ENCODE results near the gene BRAP. TPM values are rescaled to one million over a fixed set of nuclear protein-coding genes. Genes with fewer than 3 reads are reported as not detected.

The BRAP gene
- total and polyA plus RNA-seq, 10 donors = 6.4 to 19.6 (median 16.5) TPM

DNA sequence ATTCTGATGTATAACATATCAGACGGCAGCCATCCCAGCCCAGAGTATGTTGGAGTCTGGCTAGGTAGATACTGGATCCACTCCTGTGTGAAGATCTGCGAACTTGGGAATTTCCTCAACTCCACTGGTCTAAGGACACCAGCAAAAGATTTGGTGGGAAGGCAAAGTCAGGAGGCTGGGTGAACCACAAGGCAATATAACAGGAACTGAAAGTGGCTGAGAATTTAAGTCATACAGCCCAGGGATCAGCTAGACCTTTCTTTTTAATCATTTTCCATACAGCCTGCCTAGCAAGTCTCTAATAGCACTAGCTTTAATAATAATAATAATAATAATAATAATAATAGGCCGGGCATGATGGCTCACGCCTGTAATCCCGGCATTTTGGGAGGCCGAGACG, 34.8 kb downstream of the BRAP start:
- peaks cover 0 to 6% (median 0%) of the 10 kb centered on the region in 6 donors for H3K4me1 ChIP-seq
- DNase-seq = no peak
- TF ChIP-seq POLR2AphosphoS5 (IDR thresholded peaks at IDR 0.05) (no peak), POLR2A (IDR thresholded peaks at IDR 0.05) (no peak), CTCF (IDR thresholded peaks at IDR 0.05 in 8 of 11, conservative IDR thresholded peaks at IDR 0.05 in 3 of 11) (no peak)
- no peak overlapping the region for H3K4me3 ChIP-seq
- no peaks in the 10 kb centered on the region for H3K27me3 ChIP-seq (replicated peaks in 1 of 7)
- no peaks in the 10 kb centered on the region for H3K9me3 ChIP-seq
- intact Hi-C loops (cut with DNase I; ENCODE audit: low total_unique reads) = no loop called here
- H3K36me3 ChIP-seq = peaks cover 12 to 100% (median 96%) of the 10 kb centered on the region in 6 donors
- WGBS, 5 donors = 92 to 95% (median 93%) methylated on average over 7 of the region's 7 CpGs
- no peak overlapping the region for H3K27ac ChIP-seq

DNA sequence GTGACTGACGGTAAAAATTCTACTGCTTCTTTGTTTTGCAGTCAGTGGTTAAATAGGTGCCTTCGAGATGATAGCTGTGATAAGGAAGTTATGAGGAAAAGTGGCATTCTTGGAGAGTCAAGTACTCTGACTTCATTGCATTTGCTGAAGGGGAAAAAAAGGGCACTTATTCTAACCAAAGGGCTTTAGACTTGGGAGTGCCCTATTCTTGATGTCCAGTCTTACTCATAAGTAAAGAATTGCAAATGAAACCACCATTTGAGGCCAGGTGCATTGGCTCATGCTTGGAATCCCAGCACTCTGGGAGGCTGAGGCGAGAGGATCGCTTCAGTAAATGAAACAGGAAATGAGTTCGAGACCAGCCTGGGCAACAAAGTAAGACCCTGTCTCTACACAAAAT, 40.3 kb downstream of the BRAP start:
- Histone ChIP-seq H3K27me3 (replicated peaks in 1 of 7) (no peaks in the 10 kb centered on the region), H3K4me3 (no peak overlapping the region), H3K27ac (no peak overlapping the region), H3K9me3 (no peaks in the 10 kb centered on the region), H3K36me3 (peaks cover 16 to 100% (median 90%) of the 10 kb centered on the region in 6 donors), H3K4me1 (no peaks in the 10 kb centered on the region)
- WGBS, 5 donors = 92 to 96% (median 93%) methylated on average over 5 of the region's 5 CpGs
- TF ChIP-seq POLR2A (IDR thresholded peaks at IDR 0.05) (no peak), POLR2AphosphoS5 (IDR thresholded peaks at IDR 0.05) (no peak), CTCF (IDR thresholded peaks at IDR 0.05 in 8 of 11, conservative IDR thresholded peaks at IDR 0.05 in 3 of 11) (no peak)
- intact Hi-C loops (cut with DNase I; ENCODE audit: low total_unique reads) = no loop called here
- DNase-seq = no peak

DNA sequence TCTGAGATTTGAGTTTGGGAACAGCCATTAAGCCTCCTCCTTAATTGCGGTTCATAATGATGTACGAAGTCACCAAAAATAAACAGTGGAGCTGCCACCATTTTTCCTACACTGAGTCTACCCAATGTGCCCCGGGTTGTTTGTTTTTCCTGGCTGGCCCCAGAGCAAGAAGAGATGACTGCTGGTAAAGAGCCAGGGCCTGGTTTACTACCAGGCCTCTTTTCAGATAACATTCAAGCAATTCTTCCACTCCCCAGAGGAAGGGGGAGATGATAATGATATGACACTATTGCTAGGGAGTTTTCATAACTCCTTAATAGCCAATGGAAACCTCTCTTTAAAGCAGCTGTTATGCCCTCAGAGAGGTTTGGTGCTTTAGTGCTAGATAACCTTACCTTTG, 42.3 kb downstream of the BRAP start:
- no peak overlapping the region for H3K4me3 ChIP-seq
- 72 to 98% (median 87%) methylated on average over 3 of the region's 3 CpGs for WGBS, 5 donors
- no peak overlapping the region for H3K27ac ChIP-seq
- no peaks in the 10 kb centered on the region for H3K9me3 ChIP-seq
- H3K36me3 ChIP-seq = peaks cover 12 to 94% (median 72%) of the 10 kb centered on the region in 6 donors
- DNase-seq = no peak
- no peak for TF ChIP-seq CTCF (IDR thresholded peaks at IDR 0.05 in 8 of 11, conservative IDR thresholded peaks at IDR 0.05 in 3 of 11)
- TF ChIP-seq POLR2A (IDR thresholded peaks at IDR 0.05) = no peak
- no peak for TF ChIP-seq POLR2AphosphoS5 (IDR thresholded peaks at IDR 0.05)
- no peaks in the 10 kb centered on the region for H3K4me1 ChIP-seq
- intact Hi-C loops (cut with DNase I; ENCODE audit: low total_unique reads) = no loop called here
- H3K27me3 ChIP-seq (replicated peaks in 1 of 7) = no peaks in the 10 kb centered on the region

DNA sequence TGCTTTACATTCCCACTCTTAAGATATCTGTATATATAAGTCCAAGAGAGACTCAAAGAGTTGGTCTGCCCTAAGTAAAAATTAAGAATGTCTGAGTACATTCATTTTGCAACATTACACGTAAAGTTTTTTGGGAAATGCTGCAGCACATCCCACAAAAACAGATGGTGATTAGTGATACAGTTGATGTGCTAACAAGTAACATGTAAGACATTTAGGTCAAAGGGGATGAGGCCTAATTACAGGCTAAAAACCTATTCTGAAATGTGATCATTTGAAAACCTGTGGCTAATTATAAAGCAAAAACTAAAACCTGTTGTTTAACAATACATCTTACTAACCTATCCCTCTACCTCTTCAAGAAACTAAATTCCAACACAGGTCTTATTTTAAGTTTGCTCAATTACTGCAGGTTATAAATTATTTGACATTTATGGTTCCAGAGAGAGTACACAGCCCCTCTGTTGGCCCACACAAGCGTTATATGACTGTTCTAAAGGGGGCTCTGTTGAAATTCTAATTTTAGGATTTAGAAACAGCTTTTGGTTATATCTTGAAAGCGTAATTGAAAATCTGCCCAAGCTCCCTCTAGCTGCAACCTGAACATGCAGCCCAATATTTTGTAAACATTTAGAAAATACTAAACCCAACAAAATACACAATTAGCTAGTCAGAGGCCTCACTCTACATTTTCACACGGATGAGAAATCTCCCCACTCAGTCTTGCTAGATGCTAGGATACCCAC, 42.9 kb downstream of the BRAP start:
- Histone ChIP-seq H3K27me3 (replicated peaks in 1 of 7) (no peaks in the 10 kb centered on the region), H3K36me3 (peaks cover 12 to 93% (median 67%) of the 10 kb centered on the region in 6 donors), H3K9me3 (no peaks in the 10 kb centered on the region), H3K27ac (no peak overlapping the region), H3K4me1 (no peaks in the 10 kb centered on the region), H3K4me3 (no peak overlapping the region)
- TF ChIP-seq POLR2A (IDR thresholded peaks at IDR 0.05) = no peak
- no peak for TF ChIP-seq POLR2AphosphoS5 (IDR thresholded peaks at IDR 0.05)
- TF ChIP-seq CTCF (IDR thresholded peaks at IDR 0.05 in 8 of 11, conservative IDR thresholded peaks at IDR 0.05 in 3 of 11) = no peak
- no peak for DNase-seq
- intact Hi-C loops (cut with DNase I; ENCODE audit: low total_unique reads) = no loop called here
- 84 to 94% (median 86%) methylated on average over 4 of the region's 4 CpGs for WGBS, 5 donors

All from spleen (tissue), 11 donors.